ENCODE measurements around the gene VWA5B1. TPM values are rescaled to one million over a fixed set of nuclear protein-coding genes. Genes with fewer than 3 reads are reported as not detected.

Gene VWA5B1
- total and polyA plus RNA-seq, 2 experiments from 2014 or later, result 0.16 to 1.0 TPM

- no peak for TF ChIP-seq ZNF462 (CRISPR knock-in tag; IDR thresholded peaks at IDR 0.05)
- TF ChIP-seq JUNB (IDR thresholded peaks at IDR 0.05; ENCODE audit: unreplicated experiment), result no peak
- TF ChIP-seq ZNF331 (CRISPR knock-in tag; IDR thresholded peaks at IDR 0.05; ENCODE audit: low read depth), result no peak
These were observed 104.6 kb downstream of the VWA5B1 start (continued) for GRCh38 chr1:20395255-20395654.

- no peak for ATAC-seq
- no peaks in the 10 kb centered on the region; the same call in 1 of the 2 replicates for H3K9me2 ChIP-seq (ENCODE audit: insufficient read depth)
- H3K36me3 Mint-ChIP-seq (ENCODE audit: low read depth), result no peaks in the 10 kb centered on the region
- H3K36me3 ChIP-seq (ENCODE audit: insufficient read depth), result no peaks in the 10 kb centered on the region
- H3K4me2 ChIP-seq, result no peak overlapping the region
- no peak overlapping the region for H3K4me3 ChIP-seq
- no peak overlapping the region for H3K27ac ChIP-seq (ENCODE audit: low read depth)
- H3F3A ChIP-seq (replicated peaks; ENCODE audit: low read depth), result no peaks in the 10 kb centered on the region
- H3K4me1 ChIP-seq (ENCODE audit: insufficient read depth), result no peaks in the 10 kb centered on the region
- no peaks in the 10 kb centered on the region for H3K79me2 ChIP-seq (replicated peaks; ENCODE audit: insufficient read depth)
- no peak for DNase-seq (ENCODE audit: low spot score)
- H3K9me3 Mint-ChIP-seq, result peaks cover 3% of the 10 kb centered on the region; the same call in 2 of the 3 replicates
- peaks cover 6% of the 10 kb centered on the region for H3K4me1 Mint-ChIP-seq
- no peak overlapping the region for H2AFZ ChIP-seq
- no peaks in the 10 kb centered on the region for H4K20me1 ChIP-seq (replicated peaks; ENCODE audit: insufficient read depth)
- H3K27ac Mint-ChIP-seq, result no peak overlapping the region
- peaks cover 55% of the 10 kb centered on the region for H3K27me3 ChIP-seq (ENCODE audit: insufficient read depth)
- H3K27me3 Mint-ChIP-seq (ENCODE audit: insufficient read depth, low read depth, poor library complexity), result peaks cover 54% of the 10 kb centered on the region
- H3K4me3 Mint-ChIP-seq, result no peak overlapping the region
- TF ChIP-seq EZH2 (IDR thresholded peaks at IDR 0.05; ENCODE audit: low read depth, unreplicated experiment), result no peak
- TF ChIP-seq EZH2phosphoT487 (IDR thresholded peaks at IDR 0.05; ENCODE audit: unreplicated experiment), result no peak
- TF ChIP-seq JUNB (IDR thresholded peaks at IDR 0.05; ENCODE audit: unreplicated experiment), result no peak
- TF ChIP-seq NANOG (IDR thresholded peaks at IDR 0.05; ENCODE audit: borderline replicate concordance), result no peak
- TF ChIP-seq STAT1 (IDR thresholded peaks at IDR 0.05; ENCODE audit: unreplicated experiment), result no peak
- no peak for TF ChIP-seq ZNF114 (CRISPR knock-in tag; IDR thresholded peaks at IDR 0.05)
- TF ChIP-seq CREB1 (CRISPR knock-in tag; IDR thresholded peaks at IDR 0.05; ENCODE audit: low read depth), result no peak
- no peak for TF ChIP-seq ETS1 (IDR thresholded peaks at IDR 0.05)
- TF ChIP-seq CTCF (conservative IDR thresholded peaks at IDR 0.05; ENCODE audit: low read depth in 2 of 2), result no peak
These were observed 108.1 kb downstream of the VWA5B1 start for GRCh38 chr1:20398744-20399143.

Measured in GM23338 (cell line).